T1000 (cell line): ENCODE measurements around the gene HACD1.

Source experiments
- DNase-seq: peaks from one replicate; lab custom pipeline; 2025; ENCODE audit warnings: mixed read lengths; lab: John Stamatoyannopoulos, UW

Gene HACD1

GRCh38 chr10:17585016-17585415 is 32.2 kb downstream of the HACD1 start:
- no peak for DNase-seq

GRCh38 chr10:17580885-17581284 is 36.3 kb downstream of the HACD1 start:
- no peak for DNase-seq

GRCh38 chr10:17578603-17579002 is 38.6 kb downstream of the HACD1 start:
- DNase-seq: no peak

- DNase-seq: no peak
Measured at GRCh38 chr10:17576768-17577167, 40.4 kb downstream of the HACD1 start.

GRCh38 chr10:17564911-17565310 is 52.3 kb downstream of the HACD1 start:
- no peak for DNase-seq

- DNase-seq: no peak
Measured at GRCh38 chr10:17563452-17563851, 53.7 kb downstream of the HACD1 start.

GRCh38 chr10:17562614-17563013 is 54.6 kb downstream of the HACD1 start:
- no peak for DNase-seq

- DNase-seq: no peak
Measured at GRCh38 chr10:17561111-17561510, 56.1 kb downstream of the HACD1 start.

- DNase-seq: no peak
Measured at GRCh38 chr10:17557459-17557858, 59.7 kb downstream of the HACD1 start.

GRCh38 chr10:17548770-17549169 is 68.4 kb downstream of the HACD1 start:
- DNase-seq: no peak

- DNase-seq: no peak
Measured at GRCh38 chr10:17548162-17548561, 69.0 kb downstream of the HACD1 start.

- no peak for DNase-seq
Measured at GRCh38 chr10:17547060-17547459, 70.1 kb downstream of the HACD1 start.

GRCh38 chr10:17544465-17544864 is 72.7 kb downstream of the HACD1 start:
- no peak for DNase-seq
